Panc1 (cell line): ENCODE results near the gene SLC9A2. TPM values are rescaled to one million over a fixed set of nuclear protein-coding genes. Genes with fewer than 3 reads are reported as not detected.

ENCODE experiments used
- ATAC-seq: fragments of 200-7000 bp; cut with Tn5 transposase; 2 replicates; pipeline ENCODE4 v1.9.1; 2020; ENCODE audit warnings: mild to moderate bottlenecking, moderate library complexity
- BruUV-seq: library from RNA; stranded (reverse); fragments of 400-500 nt; replicated peaks from 2 replicates; lab custom pipeline; 2021; lab: Mats Ljungman, UMichigan
- CTCF ChIA-PET: fragments of 300-600 bp; sonication (Branson Sonifier 250); formaldehyde crosslinking; loops from one replicate; lab custom pipeline; 2022; ENCODE audit warnings: antibody characterized with exemption; lab: Charles Lee
- POLR2A ChIA-PET: fragments of 300-600 bp; sonication (Branson Sonifier 250); formaldehyde crosslinking; loops from one replicate; lab custom pipeline; 2022; ENCODE audit warnings: antibody characterized with exemption; lab: Charles Lee
- DNase-seq: peaks from one replicate; pipeline ENCODE4 v3.0.0-alpha.2; 2010; ENCODE audit warnings: low read depth, low spot score
- H3K27ac ChIP-seq: 2 replicates; pipeline ENCODE4 v1.5.1; 2011; ENCODE audit warnings: mild to moderate bottlenecking, low read length, inconsistent platforms
- H3K27me3 ChIP-seq: fragments of 200-500 bp; sonication (Bioruptor generic); 2 replicates; pipeline ENCODE4 v1.6.0; 2014; ENCODE audit warnings: low read length, inconsistent platforms; ENCODE audit not compliant: control insufficient read depth, insufficient read depth
- H3K36me3 ChIP-seq: fragments of 200-500 bp; sonication (Bioruptor generic); 2 replicates; pipeline ENCODE4 v1.5.1; 2014; ENCODE audit warnings: inconsistent platforms, mild to moderate bottlenecking, low read length, moderate library complexity; ENCODE audit not compliant: control insufficient read depth, insufficient read depth
- H3K4me1 ChIP-seq: 2 replicates; pipeline ENCODE4 v1.5.1; 2011; ENCODE audit warnings: inconsistent platforms, mild to moderate bottlenecking, low read length, moderate library complexity; ENCODE audit not compliant: control insufficient read depth, insufficient read depth
- H3K4me3 ChIP-seq, 2 experiments: 2 replicates each; pipeline ENCODE4 v1.5.1; 2011 to 2012; ENCODE audit warnings: low read depth in 2 of 2, low read length in 2 of 2, mild to moderate bottlenecking in 2 of 2, inconsistent platforms in 1 of 2, moderate library complexity in 1 of 2
- H3K9me3 ChIP-seq: fragments of 200-500 bp; sonication (Bioruptor generic); 2 replicates; pipeline ENCODE4 v1.5.1; 2014; ENCODE audit warnings: low read depth, mild to moderate bottlenecking, inconsistent platforms, low read length, moderate library complexity; ENCODE audit not compliant: control insufficient read depth, insufficient read depth
- CTCF ChIP-seq: fragments of 450-650 bp; IDR thresholded peaks from 2 replicates; pipeline ENCODE4 v1.5.1; 2017; ENCODE audit warnings: mild to moderate bottlenecking
- POLR2AphosphoS5 ChIP-seq: IDR thresholded peaks from 2 replicates; pipeline ENCODE4 v1.6.1; 2012; ENCODE audit warnings: mild to moderate bottlenecking, low read depth, low read length, moderate library complexity
- SIN3A ChIP-seq: IDR thresholded peaks from 2 replicates; pipeline ENCODE4 v1.6.1; 2012; ENCODE audit warnings: low read depth, mild to moderate bottlenecking, low read length, moderate library complexity, borderline replicate concordance; ENCODE audit not compliant: insufficient read depth
- TCF7L2 ChIP-seq: IDR thresholded peaks from 2 replicates; pipeline ENCODE4 v1.6.1; 2011; ENCODE audit warnings: mild to moderate bottlenecking, low read depth, low read length, inconsistent platforms
- in situ Hi-C: cut with HindIII; loops from 2 replicates; pipeline ENCODE4 v1.10.0; 2016; ENCODE audit warnings: low sequenced_read_pairs, low pct_unique_long_range_greater_than_20kb
- intact Hi-C: fragments of 100-400 bp; cut with micrococcal nuclease; formaldehyde crosslinking; loops from one replicate; pipeline ENCODE4 v1.10.0; 2022; ENCODE audit not compliant: unreplicated experiment
- total RNA-seq: library from RNA; stranded (reverse); gene quantifications from one replicate; pipeline ENCODE4 v1.2.1, GENCODE V29; 2021; ENCODE audit not compliant: unreplicated experiment
- TF ChIP-seq, protein P1 (sequence below), 2 experiments: IDR thresholded peaks; 2 replicates each; pipeline ENCODE4 v1.6.1; 2011 to 2012; ENCODE audit warnings: low read depth in 2 of 2, control low read depth in 1 of 2, low read length in 1 of 2, mild to moderate bottlenecking in 1 of 2, moderate library complexity in 1 of 2; ENCODE audit not compliant: insufficient read depth in 1 of 2

The SLC9A2 gene
- total RNA-seq, 1 experiment from 2014 or later, result 4.1 TPM

GRCh38 chr2:102717308-102718018, 98.1 kb downstream of the SLC9A2 start:
- ChIA-PET CTCF (no interaction called here), POLR2A (no interaction called here)
- no peaks in the 10 kb centered on the region for H3K9me3 ChIP-seq
- H3K27me3 ChIP-seq, result no peaks in the 10 kb centered on the region
- no peak overlapping the region for H3K4me3 ChIP-seq
- no TSS peak for BruUV-seq
- in situ Hi-C loops (no loop called here), intact Hi-C loops (no loop called here)
- H3K27ac ChIP-seq, result no peak overlapping the region
- H3K36me3 ChIP-seq, result peaks cover 5% of the 10 kb centered on the region
- no peaks in the 10 kb centered on the region for H3K4me1 ChIP-seq
- TF ChIP-seq TCF7L2, result no peak
- TF ChIP-seq POLR2AphosphoS5, result no peak
- TF ChIP-seq, protein P1, sequence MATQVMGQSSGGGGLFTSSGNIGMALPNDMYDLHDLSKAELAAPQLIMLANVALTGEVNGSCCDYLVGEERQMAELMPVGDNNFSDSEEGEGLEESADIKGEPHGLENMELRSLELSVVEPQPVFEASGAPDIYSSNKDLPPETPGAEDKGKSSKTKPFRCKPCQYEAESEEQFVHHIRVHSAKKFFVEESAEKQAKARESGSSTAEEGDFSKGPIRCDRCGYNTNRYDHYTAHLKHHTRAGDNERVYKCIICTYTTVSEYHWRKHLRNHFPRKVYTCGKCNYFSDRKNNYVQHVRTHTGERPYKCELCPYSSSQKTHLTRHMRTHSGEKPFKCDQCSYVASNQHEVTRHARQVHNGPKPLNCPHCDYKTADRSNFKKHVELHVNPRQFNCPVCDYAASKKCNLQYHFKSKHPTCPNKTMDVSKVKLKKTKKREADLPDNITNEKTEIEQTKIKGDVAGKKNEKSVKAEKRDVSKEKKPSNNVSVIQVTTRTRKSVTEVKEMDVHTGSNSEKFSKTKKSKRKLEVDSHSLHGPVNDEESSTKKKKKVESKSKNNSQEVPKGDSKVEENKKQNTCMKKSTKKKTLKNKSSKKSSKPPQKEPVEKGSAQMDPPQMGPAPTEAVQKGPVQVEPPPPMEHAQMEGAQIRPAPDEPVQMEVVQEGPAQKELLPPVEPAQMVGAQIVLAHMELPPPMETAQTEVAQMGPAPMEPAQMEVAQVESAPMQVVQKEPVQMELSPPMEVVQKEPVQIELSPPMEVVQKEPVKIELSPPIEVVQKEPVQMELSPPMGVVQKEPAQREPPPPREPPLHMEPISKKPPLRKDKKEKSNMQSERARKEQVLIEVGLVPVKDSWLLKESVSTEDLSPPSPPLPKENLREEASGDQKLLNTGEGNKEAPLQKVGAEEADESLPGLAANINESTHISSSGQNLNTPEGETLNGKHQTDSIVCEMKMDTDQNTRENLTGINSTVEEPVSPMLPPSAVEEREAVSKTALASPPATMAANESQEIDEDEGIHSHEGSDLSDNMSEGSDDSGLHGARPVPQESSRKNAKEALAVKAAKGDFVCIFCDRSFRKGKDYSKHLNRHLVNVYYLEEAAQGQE (IDR thresholded peaks at IDR 0.05; ENCODE audit: insufficient read depth in 1 of 2, low read depth in 2 of 2, low read length in 1 of 2), result no peak
- no peak for TF ChIP-seq SIN3A
- no peak for TF ChIP-seq CTCF
- DNase-seq, result no peak
- no peak for ATAC-seq

DNA sequence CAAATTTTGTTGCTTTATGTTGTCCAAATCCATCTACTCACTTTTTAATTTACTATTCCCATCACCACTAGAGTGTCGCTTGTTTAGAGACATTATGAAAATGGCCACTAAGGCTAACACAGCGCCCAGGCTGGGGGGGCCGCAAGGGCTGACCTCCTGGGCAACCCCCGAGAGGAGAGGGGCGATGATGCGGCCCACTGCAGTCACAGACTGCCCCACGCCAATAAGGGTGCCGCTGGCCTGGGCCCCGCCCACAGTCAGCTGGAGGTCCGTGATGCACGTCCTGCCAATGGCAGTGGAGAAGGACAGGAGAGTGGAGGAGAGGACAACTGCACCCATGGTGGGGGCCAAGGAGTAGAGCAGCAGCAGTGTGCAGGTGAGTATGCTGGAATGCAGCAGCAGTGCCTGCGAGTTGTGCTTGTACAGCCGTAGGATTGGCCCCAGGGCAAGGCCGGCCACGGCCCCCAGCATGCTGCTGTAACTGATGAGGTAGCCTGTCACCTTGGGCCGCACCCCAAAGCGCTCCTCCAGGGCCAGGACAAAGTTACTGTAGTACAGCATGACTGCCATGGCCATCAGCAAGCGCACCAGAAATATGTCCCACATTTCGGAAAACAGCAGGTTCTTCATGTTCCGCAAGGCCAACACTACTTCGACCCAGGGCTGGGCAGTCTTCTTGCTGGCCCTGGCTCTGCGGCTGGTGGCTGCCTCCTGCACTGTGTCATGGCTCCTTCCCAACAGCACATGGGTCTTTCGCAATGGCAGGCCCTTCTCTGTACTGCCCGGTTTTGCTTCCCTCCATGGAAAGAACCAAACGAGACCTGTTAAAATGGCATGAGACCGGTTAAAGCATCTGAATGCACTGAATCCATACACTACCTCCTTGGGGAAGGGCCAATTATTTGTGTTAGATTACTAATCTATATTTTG, 99.3 kb downstream of the SLC9A2 start:
- BruUV-seq, result no TSS peak
- H3K27me3 ChIP-seq, result no peaks in the 10 kb centered on the region
- no peak overlapping the region for H3K27ac ChIP-seq
- no peaks in the 10 kb centered on the region for H3K9me3 ChIP-seq
- DNase-seq, result no peak
- intact Hi-C loops (no loop called here), in situ Hi-C loops (no loop called here)
- no peak overlapping the region for H3K4me3 ChIP-seq
- no peaks in the 10 kb centered on the region for H3K4me1 ChIP-seq
- H3K36me3 ChIP-seq, result peaks cover 7% of the 10 kb centered on the region
- ChIA-PET CTCF (no interaction called here), POLR2A (no interaction called here)
- TF ChIP-seq SIN3A (no peak), CTCF (no peak), TCF7L2 (no peak), POLR2AphosphoS5 (no peak)
- TF ChIP-seq, protein P1 (IDR thresholded peaks at IDR 0.05; ENCODE audit: insufficient read depth in 1 of 2, low read depth in 2 of 2, low read length in 1 of 2), result no peak
- ATAC-seq, result no peak
